ENCODE data around the gene POTEJ.
"Not testable (repeated sequence)": the region's sequence is repeated elsewhere in the genome, so short reads cannot be mapped to it uniquely, and the experiment has no call there.

Gene POTEJ

DNA sequence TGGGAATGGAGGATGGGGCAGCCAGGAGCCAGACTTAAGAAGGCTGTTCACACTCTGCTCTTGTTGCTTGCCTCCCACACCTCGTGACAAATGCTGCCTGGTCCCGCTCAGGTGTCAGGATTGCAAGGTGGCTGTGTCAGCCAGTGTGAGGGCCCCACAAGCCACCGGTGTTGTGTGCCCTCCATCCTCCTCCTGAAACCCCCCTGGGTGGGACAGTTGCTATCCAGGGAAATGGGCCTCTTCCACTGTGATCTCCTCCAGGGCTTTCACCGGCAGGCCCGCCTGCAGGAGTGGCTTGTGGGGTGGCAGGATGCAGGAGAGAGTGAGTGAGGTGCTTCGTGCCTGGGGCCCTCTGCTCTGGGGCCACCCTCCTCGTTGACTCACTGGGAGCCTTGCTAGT is 28.3 kb upstream of the POTEJ start:
- H3F3A ChIP-seq (ENCODE audit: insufficient read depth, low read length); H2AFZ ChIP-seq (ENCODE audit: low read length); H3K27me3 ChIP-seq (replicated peaks; ENCODE audit: insufficient read depth, low read length); H3K4me2 ChIP-seq (ENCODE audit: low read depth, low read length); H3K27ac ChIP-seq (ENCODE audit: low read length); H3K9me2 ChIP-seq (replicated peaks; ENCODE audit: insufficient read depth, low read length); H3K79me2 ChIP-seq (ENCODE audit: low read length); H3K36me3 ChIP-seq (replicated peaks; ENCODE audit: insufficient read depth, low read length); H3K9me3 ChIP-seq (replicated peaks; ENCODE audit: insufficient read depth, low read length); H3K4me3 ChIP-seq (ENCODE audit: low read length); H3K4me1 ChIP-seq (ENCODE audit: low read length); H4K20me1 ChIP-seq (ENCODE audit: insufficient read depth, low read length); DNase-seq; H3K9ac ChIP-seq (ENCODE audit: low read length): not testable (repeated sequence)

DNA sequence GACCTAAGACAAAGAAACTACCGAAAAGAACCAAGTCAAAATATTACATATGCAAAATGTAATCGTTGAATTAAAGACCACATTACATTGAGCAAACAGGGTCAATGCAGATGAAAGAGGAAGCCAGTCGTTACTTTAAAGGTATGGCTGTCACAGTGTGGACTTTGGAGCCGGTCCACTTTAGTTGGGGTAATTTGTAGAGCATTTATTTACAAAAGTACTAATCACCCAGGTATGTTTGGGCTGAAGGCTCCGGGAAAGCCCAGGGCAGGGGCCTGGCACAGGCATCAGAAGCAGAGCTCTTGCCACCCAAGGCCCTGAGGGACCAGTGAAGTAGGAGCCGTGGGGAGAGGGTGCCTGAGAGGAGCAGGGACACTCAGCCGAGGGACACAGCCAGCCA is 27.7 kb upstream of the POTEJ start:
- not testable (repeated sequence) for H3K4me3 ChIP-seq (ENCODE audit: low read length); H3F3A ChIP-seq (ENCODE audit: insufficient read depth, low read length); H3K9ac ChIP-seq (ENCODE audit: low read length); H3K4me1 ChIP-seq (ENCODE audit: low read length); H2AFZ ChIP-seq (ENCODE audit: low read length); H3K9me2 ChIP-seq (replicated peaks; ENCODE audit: insufficient read depth, low read length); DNase-seq; H4K20me1 ChIP-seq (ENCODE audit: insufficient read depth, low read length); H3K27ac ChIP-seq (ENCODE audit: low read length); H3K36me3 ChIP-seq (replicated peaks; ENCODE audit: insufficient read depth, low read length); H3K79me2 ChIP-seq (ENCODE audit: low read length); H3K27me3 ChIP-seq (replicated peaks; ENCODE audit: insufficient read depth, low read length); H3K9me3 ChIP-seq (replicated peaks; ENCODE audit: insufficient read depth, low read length); H3K4me2 ChIP-seq (ENCODE audit: low read depth, low read length)

DNA sequence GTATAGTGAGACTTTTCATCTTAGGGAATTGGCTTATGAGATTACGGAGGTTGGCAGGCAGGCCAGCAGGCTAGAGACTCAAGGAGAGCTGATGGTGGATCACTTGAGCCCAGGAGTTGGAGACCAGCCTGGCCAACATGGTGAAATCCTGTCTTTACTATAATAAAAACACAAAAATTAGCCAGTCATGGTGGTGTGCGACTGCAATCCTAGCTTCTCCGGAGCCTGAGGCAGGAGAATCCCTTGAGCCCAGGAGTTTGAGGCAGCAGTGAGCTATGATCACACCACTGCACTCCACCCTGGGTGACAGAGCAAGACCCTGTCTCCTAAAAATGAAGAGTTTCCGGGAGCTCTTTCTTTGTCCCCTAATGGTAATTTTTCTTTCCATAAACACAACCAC is 26.5 kb upstream of the POTEJ start:
- H2AFZ ChIP-seq (ENCODE audit: low read length); H3K9me2 ChIP-seq (replicated peaks; ENCODE audit: insufficient read depth, low read length); H3K79me2 ChIP-seq (ENCODE audit: low read length); H3K36me3 ChIP-seq (replicated peaks; ENCODE audit: insufficient read depth, low read length); H3K9ac ChIP-seq (ENCODE audit: low read length); H3K27me3 ChIP-seq (replicated peaks; ENCODE audit: insufficient read depth, low read length); H3K4me2 ChIP-seq (ENCODE audit: low read depth, low read length); H3K9me3 ChIP-seq (replicated peaks; ENCODE audit: insufficient read depth, low read length); DNase-seq; H3K27ac ChIP-seq (ENCODE audit: low read length); H3K4me1 ChIP-seq (ENCODE audit: low read length); H3F3A ChIP-seq (ENCODE audit: insufficient read depth, low read length); H4K20me1 ChIP-seq (ENCODE audit: insufficient read depth, low read length); H3K4me3 ChIP-seq (ENCODE audit: low read length): not testable (repeated sequence)

DNA sequence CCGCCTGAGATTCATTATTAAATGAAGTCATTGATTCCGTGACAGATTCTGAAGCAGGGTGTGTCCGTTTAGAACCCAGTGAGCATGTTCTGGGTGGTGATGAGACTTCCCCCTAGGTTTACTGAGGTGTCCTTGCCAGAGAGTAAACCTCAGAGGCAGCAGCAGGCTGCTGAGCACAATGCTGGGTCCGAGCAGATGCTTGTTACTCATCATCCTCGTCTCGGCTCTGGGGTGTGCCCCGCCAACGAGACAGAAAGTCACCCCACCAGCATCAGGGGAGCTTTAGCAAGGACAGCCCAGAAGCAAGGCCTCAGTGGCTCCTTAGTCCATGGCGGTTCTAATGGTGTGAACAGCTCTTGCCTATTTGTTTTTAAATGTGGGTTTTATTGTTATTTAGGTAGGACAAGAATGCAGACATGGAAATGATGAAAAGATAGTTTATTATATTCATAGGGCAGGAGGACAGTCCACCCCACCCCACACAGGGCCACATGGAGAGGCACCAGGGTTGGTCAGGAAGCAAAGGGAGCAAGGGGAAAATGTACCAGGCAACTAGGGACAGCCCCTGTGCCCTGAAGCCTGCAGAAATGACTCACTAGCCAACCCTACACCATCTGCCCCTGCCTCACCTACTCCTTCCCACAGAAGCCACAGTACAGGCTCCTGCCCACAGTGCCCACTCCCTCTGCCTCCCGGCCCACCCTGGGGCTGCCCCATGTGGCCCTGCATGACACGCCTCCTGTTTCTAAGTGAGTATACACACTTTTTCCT is 22.4 kb upstream of the POTEJ start:
- H3K36me3 ChIP-seq (replicated peaks; ENCODE audit: insufficient read depth, low read length); H2AFZ ChIP-seq (ENCODE audit: low read length); H3K27me3 ChIP-seq (replicated peaks; ENCODE audit: insufficient read depth, low read length); DNase-seq; H3K4me2 ChIP-seq (ENCODE audit: low read depth, low read length); H4K20me1 ChIP-seq (ENCODE audit: insufficient read depth, low read length); H3K4me3 ChIP-seq (ENCODE audit: low read length); H3K9me2 ChIP-seq (replicated peaks; ENCODE audit: insufficient read depth, low read length); H3K4me1 ChIP-seq (ENCODE audit: low read length); H3K79me2 ChIP-seq (ENCODE audit: low read length); H3K9me3 ChIP-seq (replicated peaks; ENCODE audit: insufficient read depth, low read length); H3K9ac ChIP-seq (ENCODE audit: low read length); H3F3A ChIP-seq (ENCODE audit: insufficient read depth, low read length); H3K27ac ChIP-seq (ENCODE audit: low read length): not testable (repeated sequence)

DNA sequence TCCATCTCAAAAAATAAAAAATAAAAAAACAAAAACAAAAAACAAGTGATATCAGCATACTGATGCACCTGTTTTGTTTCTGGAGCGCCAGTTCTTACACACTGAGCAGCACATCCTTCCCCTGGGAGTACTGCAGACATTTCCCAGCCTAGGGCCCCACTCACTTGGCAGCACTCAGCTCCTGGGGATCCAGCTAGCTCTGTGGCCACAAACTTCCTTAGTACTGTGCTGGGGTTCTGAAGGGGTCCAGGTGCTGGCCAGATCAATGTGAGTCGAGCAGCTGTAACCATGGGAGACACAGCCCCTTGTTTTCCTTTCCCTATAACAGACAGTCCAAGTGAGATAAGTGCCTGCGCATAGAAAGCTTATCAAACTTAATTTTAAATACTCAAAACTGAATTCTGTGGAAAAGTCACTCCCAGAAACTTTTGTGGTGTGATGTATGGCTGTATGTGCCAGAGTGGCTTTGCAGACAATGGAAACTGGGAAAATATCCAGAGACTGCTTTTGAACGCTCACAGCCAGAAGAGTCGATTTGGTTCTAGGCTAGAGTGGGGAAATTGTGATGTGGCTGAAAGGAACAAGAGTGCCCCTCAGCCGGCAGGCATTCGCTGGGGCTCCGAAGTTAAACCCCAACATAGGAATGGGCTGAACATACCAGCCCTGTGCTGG is 20.9 kb upstream of the POTEJ start:
- H3K27me3 ChIP-seq (replicated peaks; ENCODE audit: insufficient read depth, low read length); H3K27ac ChIP-seq (ENCODE audit: low read length); H3F3A ChIP-seq (ENCODE audit: insufficient read depth, low read length); H3K36me3 ChIP-seq (replicated peaks; ENCODE audit: insufficient read depth, low read length); DNase-seq; H3K4me2 ChIP-seq (ENCODE audit: low read depth, low read length); H3K4me1 ChIP-seq (ENCODE audit: low read length); H2AFZ ChIP-seq (ENCODE audit: low read length); H3K79me2 ChIP-seq (ENCODE audit: low read length); H3K9ac ChIP-seq (ENCODE audit: low read length); H3K9me2 ChIP-seq (replicated peaks; ENCODE audit: insufficient read depth, low read length); H3K4me3 ChIP-seq (ENCODE audit: low read length); H4K20me1 ChIP-seq (ENCODE audit: insufficient read depth, low read length); H3K9me3 ChIP-seq (replicated peaks; ENCODE audit: insufficient read depth, low read length): not testable (repeated sequence)

DNA sequence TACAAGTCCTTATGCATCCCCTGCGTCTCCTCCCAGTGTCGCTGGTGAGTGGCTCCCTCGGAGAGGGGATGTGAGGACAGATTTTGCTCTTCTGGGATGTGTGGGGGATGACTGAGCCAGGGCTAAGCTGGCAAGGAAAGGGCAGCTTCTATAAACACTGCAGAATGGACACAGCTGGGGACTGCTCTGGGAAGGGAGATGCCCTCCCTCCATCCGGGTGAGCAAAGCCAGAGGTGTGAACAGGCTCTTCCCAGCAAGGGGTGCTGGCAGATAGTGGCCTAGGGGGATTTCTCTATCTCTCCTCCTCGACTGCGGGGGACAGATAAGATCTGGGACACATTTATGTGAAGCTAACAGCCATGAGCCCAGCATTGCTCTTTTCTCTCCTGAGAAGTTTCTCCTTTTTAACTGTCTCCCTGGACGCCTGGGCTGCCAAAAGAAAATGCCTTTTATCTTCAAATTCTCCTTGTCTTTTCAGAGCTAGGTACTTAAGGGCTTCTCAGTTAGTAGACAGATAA is 20.3 kb upstream of the POTEJ start:
- not testable (repeated sequence) for H3K4me1 ChIP-seq (ENCODE audit: low read length); H3K9me3 ChIP-seq (replicated peaks; ENCODE audit: insufficient read depth, low read length); H3F3A ChIP-seq (ENCODE audit: insufficient read depth, low read length); DNase-seq; H3K4me2 ChIP-seq (ENCODE audit: low read depth, low read length); H4K20me1 ChIP-seq (ENCODE audit: insufficient read depth, low read length); H3K36me3 ChIP-seq (replicated peaks; ENCODE audit: insufficient read depth, low read length); H3K27me3 ChIP-seq (replicated peaks; ENCODE audit: insufficient read depth, low read length); H3K4me3 ChIP-seq (ENCODE audit: low read length); H3K9ac ChIP-seq (ENCODE audit: low read length); H3K79me2 ChIP-seq (ENCODE audit: low read length); H2AFZ ChIP-seq (ENCODE audit: low read length); H3K27ac ChIP-seq (ENCODE audit: low read length); H3K9me2 ChIP-seq (replicated peaks; ENCODE audit: insufficient read depth, low read length)

DNA sequence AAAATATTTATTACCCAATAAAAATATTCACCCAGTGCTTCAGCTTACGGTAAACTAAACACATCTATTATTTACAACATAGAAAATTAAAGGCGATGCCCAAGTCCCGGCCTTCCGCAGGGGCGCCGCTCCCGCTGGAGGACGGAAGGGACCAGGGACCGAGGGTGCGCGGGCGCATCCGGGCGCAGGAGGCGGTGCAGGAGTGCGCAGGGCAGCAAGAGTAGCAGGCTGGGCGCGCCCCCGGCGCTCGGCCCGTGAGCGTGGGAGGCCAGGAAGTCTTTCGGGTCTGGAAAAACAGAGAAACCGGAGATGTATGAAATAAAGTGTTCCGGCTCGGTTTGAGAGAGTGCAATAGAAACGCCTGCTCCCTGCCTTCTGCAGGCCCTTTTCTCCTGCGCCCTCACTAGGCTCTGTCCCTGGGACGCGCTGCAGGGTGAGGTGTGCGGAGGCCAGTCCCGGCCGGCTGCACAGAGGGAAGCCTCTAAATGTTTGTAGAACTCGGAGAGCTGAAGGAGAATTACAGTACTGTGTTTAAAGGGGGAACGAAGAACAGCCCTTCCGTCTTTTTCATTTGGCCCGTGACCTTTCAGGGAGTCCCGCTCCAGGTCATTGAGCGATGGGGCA is 18.3 kb upstream of the POTEJ start:
- H3K9me2 ChIP-seq (replicated peaks; ENCODE audit: insufficient read depth, low read length); H3K4me1 ChIP-seq (ENCODE audit: low read length); H3K4me2 ChIP-seq (ENCODE audit: low read depth, low read length); DNase-seq; H3K4me3 ChIP-seq (ENCODE audit: low read length); H2AFZ ChIP-seq (ENCODE audit: low read length); H3F3A ChIP-seq (ENCODE audit: insufficient read depth, low read length); H4K20me1 ChIP-seq (ENCODE audit: insufficient read depth, low read length); H3K79me2 ChIP-seq (ENCODE audit: low read length); H3K9me3 ChIP-seq (replicated peaks; ENCODE audit: insufficient read depth, low read length); H3K27ac ChIP-seq (ENCODE audit: low read length); H3K36me3 ChIP-seq (replicated peaks; ENCODE audit: insufficient read depth, low read length); H3K9ac ChIP-seq (ENCODE audit: low read length); H3K27me3 ChIP-seq (replicated peaks; ENCODE audit: insufficient read depth, low read length): not testable (repeated sequence)

DNA sequence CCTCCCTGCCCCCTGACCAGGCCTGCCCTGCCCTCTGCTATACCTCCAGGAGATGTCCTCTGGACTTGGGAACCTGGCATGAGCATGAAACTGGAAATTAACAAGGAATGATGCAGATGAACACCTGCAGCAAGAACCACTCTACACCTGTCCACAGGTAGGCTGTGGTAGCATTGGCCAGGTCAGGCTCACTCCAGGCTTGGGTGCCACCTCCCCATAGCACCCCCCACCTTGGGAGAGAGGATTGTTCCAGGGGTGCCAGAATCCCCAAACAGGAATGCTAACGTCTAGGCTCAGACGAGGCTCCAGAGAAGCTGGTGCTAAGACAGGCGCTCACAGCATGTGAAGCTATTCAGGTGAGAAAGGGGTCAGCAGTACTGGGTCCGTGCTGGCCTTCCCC is 17.2 kb upstream of the POTEJ start:
- not testable (repeated sequence) for H3K9me2 ChIP-seq (replicated peaks; ENCODE audit: insufficient read depth, low read length); H3F3A ChIP-seq (ENCODE audit: insufficient read depth, low read length); H3K27ac ChIP-seq (ENCODE audit: low read length); DNase-seq; H3K4me3 ChIP-seq (ENCODE audit: low read length); H2AFZ ChIP-seq (ENCODE audit: low read length); H3K27me3 ChIP-seq (replicated peaks; ENCODE audit: insufficient read depth, low read length); H3K4me2 ChIP-seq (ENCODE audit: low read depth, low read length); H3K79me2 ChIP-seq (ENCODE audit: low read length); H3K9ac ChIP-seq (ENCODE audit: low read length); H3K9me3 ChIP-seq (replicated peaks; ENCODE audit: insufficient read depth, low read length); H3K36me3 ChIP-seq (replicated peaks; ENCODE audit: insufficient read depth, low read length); H4K20me1 ChIP-seq (ENCODE audit: insufficient read depth, low read length); H3K4me1 ChIP-seq (ENCODE audit: low read length)
